OCI-LY7 (cell line): ENCODE measurements around the gene MAPK14. TPM values are rescaled to one million over a fixed set of nuclear protein-coding genes. Genes with fewer than 3 reads are reported as not detected.

Source experiments
- BruUV-seq: library from RNA; stranded (reverse); fragments of 400-500 nt; replicated peaks from 2 replicates; lab custom pipeline; 2021; lab: Mats Ljungman, UMichigan
- CTCF ChIA-PET: fragments of 300-600 bp; sonication (Branson Sonifier 250); formaldehyde crosslinking; loops from one replicate; lab custom pipeline; 2022; ENCODE audit warnings: antibody characterized with exemption; ENCODE audit not compliant: unreplicated experiment; lab: Charles Lee
- POLR2A ChIA-PET: fragments of 300-600 bp; sonication (Branson Sonifier 250); formaldehyde crosslinking; loops from one replicate; lab custom pipeline; 2022; ENCODE audit warnings: antibody characterized with exemption; lab: Charles Lee
- DNase-seq: peaks from one replicate; pipeline ENCODE4 v3.0.0-alpha.2; 2015; ENCODE audit warnings: low spot score
- H2AFZ ChIP-seq: fragments of 200-600 bp; sonication (generic), shearing (Covaris generic); 2 replicates; pipeline ENCODE4 v1.6.1; 2014; ENCODE audit warnings: mild to moderate bottlenecking, antibody characterized with exemption, low read length, moderate library complexity
- H3K27ac ChIP-seq: fragments of 200-600 bp; sonication (generic); 2 replicates; pipeline ENCODE4 v1.5.1; 2014; ENCODE audit warnings: mixed run types, low read depth, mild to moderate bottlenecking, moderate library complexity, low read length, inconsistent platforms; ENCODE audit not compliant: poor library complexity, severe bottlenecking
- H3K36me3 ChIP-seq: fragments of 200-600 bp; sonication (generic); 2 replicates; pipeline ENCODE4 v1.6.1; 2014; ENCODE audit warnings: mild to moderate bottlenecking, antibody characterized with exemption, low read length, moderate library complexity, mixed read lengths; ENCODE audit not compliant: insufficient read depth
- H3K4me1 ChIP-seq: fragments of 200-600 bp; sonication (generic); 2 replicates; pipeline ENCODE4 v1.5.1; 2014; ENCODE audit warnings: mild to moderate bottlenecking, low read length; ENCODE audit not compliant: insufficient read depth, poor library complexity, severe bottlenecking
- H3K4me2 ChIP-seq: fragments of 200-600 bp; sonication (generic); 2 replicates; pipeline ENCODE4 v1.6.1; 2014; ENCODE audit warnings: mild to moderate bottlenecking, low read length
- H3K4me3 ChIP-seq: fragments of 200-600 bp; sonication (generic); 2 replicates; pipeline ENCODE4 v1.5.1; 2014; ENCODE audit warnings: mild to moderate bottlenecking, low read depth, low read length; ENCODE audit not compliant: poor library complexity, severe bottlenecking
- H3K79me2 ChIP-seq: fragments of 200-600 bp; sonication (generic); 2 replicates; pipeline ENCODE4 v1.6.1; 2016; ENCODE audit warnings: low read depth, mild to moderate bottlenecking, low read length, moderate library complexity, mixed read lengths; ENCODE audit not compliant: insufficient read depth
- H3K9me2 ChIP-seq: fragments of 200-600 bp; sonication (generic); 2 replicates; pipeline ENCODE4 v1.6.1; 2016; ENCODE audit warnings: mild to moderate bottlenecking, low read length, mixed read lengths; ENCODE audit not compliant: insufficient read depth
- H3K9me3 ChIP-seq: fragments of 200-600 bp; sonication (generic); 2 replicates; pipeline ENCODE4 v1.6.1; 2014; ENCODE audit warnings: mild to moderate bottlenecking, mixed run types, low read length, mixed read lengths
- H4K20me1 ChIP-seq: fragments of 200-600 bp; sonication (generic); 2 replicates; pipeline ENCODE4 v1.6.1; 2014; ENCODE audit warnings: mild to moderate bottlenecking, antibody characterized with exemption, low read length, moderate library complexity, mixed read lengths; ENCODE audit not compliant: insufficient read depth
- CTCF ChIP-seq: fragments of 200-600 bp; sonication (generic); conservative IDR thresholded peaks from 2 replicates; pipeline ENCODE4 v1.5.1; 2014; ENCODE audit warnings: mild to moderate bottlenecking, antibody characterized with exemption, low read length, moderate library complexity, mixed read lengths
- EZH2phosphoT487 ChIP-seq: fragments of 200-600 bp; sonication (generic); IDR thresholded peaks from 2 replicates; pipeline ENCODE4 v1.6.1; 2018; ENCODE audit warnings: low read depth, borderline replicate concordance, mild to moderate bottlenecking, mixed run types, antibody characterized with exemption, low read length, moderate library complexity, mixed read lengths
- intact Hi-C: fragments of 100-400 bp; cut with micrococcal nuclease; formaldehyde crosslinking; loops from one replicate; pipeline ENCODE4 v1.10.0; 2022; ENCODE audit not compliant: unreplicated experiment
- total RNA-seq, 2 experiments: library from RNA; depleted of rRNA in 1 of 2; stranded (reverse); fragments of >200 nt in 1 of 2; shearing (Covaris generic) in 1 of 2; gene quantifications; 2 replicates each; pipeline ENCODE4 v1.2.3, GENCODE V29; 2014 to 2022

Gene MAPK14
- total RNA-seq, 2 experiments from 2014 or later: 38.7 to 43.1 TPM

GRCh38 chr6:36131511-36132245 is 104.1 kb downstream of the MAPK14 start:
- Histone ChIP-seq H3K9me2 (no peaks in the 10 kb centered on the region), H2AFZ (peak overlapping the region; percentile 75), H3K79me2 (no peaks in the 10 kb centered on the region), H3K4me1 (peaks cover 27% of the 10 kb centered on the region), H3K9me3 (no peaks in the 10 kb centered on the region), H3K36me3 (no peaks in the 10 kb centered on the region), H4K20me1 (no peaks in the 10 kb centered on the region), H3K27ac (peak overlapping the region; percentile 7), H3K4me2 (peak overlapping the region; percentile 29; the same call in 1 of the 2 replicates), H3K4me3 (no peak overlapping the region)
- intact Hi-C loops: no loop called here
- ChIA-PET POLR2A (interaction anchor here (0.6 to 1.5 kb wide), 3 partner anchors 10 to 20 kb away, joined by 3 to 9 read pairs (median 3); no protein-coding TSS in a partner anchor), CTCF (no interaction called here)
- BruUV-seq: no TSS peak
- TF ChIP-seq CTCF (0 out of 2 replicates have a peak, but pooled peaks have one; percentile 30), EZH2phosphoT487 (no peak)
- peak; percentile 62 for DNase-seq

- intact Hi-C loops: no loop called here
- Histone ChIP-seq H3K4me3 (no peak overlapping the region), H3K4me1 (peaks cover 32% of the 10 kb centered on the region), H3K9me2 (no peaks in the 10 kb centered on the region), H3K79me2 (no peaks in the 10 kb centered on the region), H3K27ac (no peak overlapping the region), H2AFZ (peak overlapping the region; percentile 75; the same call in 1 of the 2 replicates), H3K4me2 (no peak overlapping the region), H3K36me3 (no peaks in the 10 kb centered on the region), H4K20me1 (no peaks in the 10 kb centered on the region), H3K9me3 (no peaks in the 10 kb centered on the region)
- POLR2A ChIA-PET: interaction anchor here (1.1 to 1.9 kb wide), 3 partner anchors 11 to 14 kb away, joined by 3 to 9 read pairs (median 4); no protein-coding TSS in a partner anchor
- TF ChIP-seq CTCF (no peak), EZH2phosphoT487 (no peak)
- CTCF ChIA-PET: no interaction called here
- no peak for DNase-seq
- BruUV-seq: no TSS peak
These were observed 104.8 kb downstream of the MAPK14 start for GRCh38 chr6:36132246-36132895.
